ENCODE measurements around the gene AANAT. TPM values are rescaled to one million over a fixed set of nuclear protein-coding genes. Genes with fewer than 3 reads are reported as not detected.
A peak's percentile ranks its signal among the peaks of the same experiment; 100 is the strongest.

AANAT gene
- total RNA-seq, 6 experiments from 2014 or later, result 0.21 TPM; not detected in 5

- no peak for DNase-seq
- peaks cover 34% of the 10 kb centered on the region for H3K4me1 Mint-ChIP-seq (ENCODE audit: low read depth)
Observed at GRCh38 chr17:76432004-76432403, 35.4 kb upstream of the AANAT start.

GRCh38 chr17:76432712-76433336, 34.6 kb upstream of the AANAT start:
- peaks cover 2% of the 10 kb centered on the region for H3K27me3 Mint-ChIP-seq (ENCODE audit: insufficient read depth)
- no peak overlapping the region for H3K4me3 Mint-ChIP-seq
- peak; percentile 38 for DNase-seq
- no peak overlapping the region for H3K27ac Mint-ChIP-seq
- H3K4me1 Mint-ChIP-seq (ENCODE audit: low read depth), result peaks cover 28% of the 10 kb centered on the region
- H3K36me3 Mint-ChIP-seq (ENCODE audit: low read depth), result 0 out of 2 replicates have a peak, but pooled peaks cover 3% of the 10 kb centered on the region
- H3K9me3 Mint-ChIP-seq, result no peaks in the 10 kb centered on the region
- peak; percentile 76 for TF ChIP-seq CTCF (IDR thresholded peaks at IDR 0.05)

More at GRCh38 chr17:76432004-76432403, 35.4 kb upstream of the AANAT start:
- H3K27me3 Mint-ChIP-seq (ENCODE audit: insufficient read depth), result peaks cover 2% of the 10 kb centered on the region
- TF ChIP-seq CTCF (IDR thresholded peaks at IDR 0.05), result no peak
- no peaks in the 10 kb centered on the region for H3K9me3 Mint-ChIP-seq
- no peak overlapping the region for H3K4me3 Mint-ChIP-seq
- H3K27ac Mint-ChIP-seq, result no peak overlapping the region
- 0 out of 2 replicates have a peak, but pooled peaks cover 3% of the 10 kb centered on the region for H3K36me3 Mint-ChIP-seq (ENCODE audit: low read depth)

GRCh38 chr17:76433693-76434092, 33.7 kb upstream of the AANAT start:
- H3K4me3 Mint-ChIP-seq, result no peak overlapping the region
- no peak for DNase-seq
- H3K36me3 Mint-ChIP-seq (ENCODE audit: low read depth), result 0 out of 2 replicates have a peak, but pooled peaks cover 3% of the 10 kb centered on the region
- H3K27me3 Mint-ChIP-seq (ENCODE audit: insufficient read depth), result peaks cover 2% of the 10 kb centered on the region
- H3K27ac Mint-ChIP-seq, result no peak overlapping the region
- peaks cover 29% of the 10 kb centered on the region for H3K4me1 Mint-ChIP-seq (ENCODE audit: low read depth)
- no peaks in the 10 kb centered on the region for H3K9me3 Mint-ChIP-seq
- no peak for TF ChIP-seq CTCF (IDR thresholded peaks at IDR 0.05)

GRCh38 chr17:76434870-76435269, 32.5 kb upstream of the AANAT start:
- no peak for TF ChIP-seq CTCF (IDR thresholded peaks at IDR 0.05)
- 0 out of 2 replicates have a peak, but pooled peaks cover 3% of the 10 kb centered on the region for H3K36me3 Mint-ChIP-seq (ENCODE audit: low read depth)
- DNase-seq, result no peak
- H3K27me3 Mint-ChIP-seq (ENCODE audit: insufficient read depth), result peaks cover 2% of the 10 kb centered on the region
- no peak overlapping the region for H3K4me3 Mint-ChIP-seq
- no peak overlapping the region for H3K27ac Mint-ChIP-seq
- no peaks in the 10 kb centered on the region for H3K9me3 Mint-ChIP-seq
- H3K4me1 Mint-ChIP-seq (ENCODE audit: low read depth), result peaks cover 38% of the 10 kb centered on the region

- Mint-ChIP-seq H3K27ac (no peak overlapping the region), H3K36me3 (ENCODE audit: low read depth) (0 out of 2 replicates have a peak, but pooled peaks cover 3% of the 10 kb centered on the region), H3K4me1 (ENCODE audit: low read depth) (peaks cover 37% of the 10 kb centered on the region), H3K4me3 (no peak overlapping the region), H3K9me3 (no peaks in the 10 kb centered on the region), H3K27me3 (ENCODE audit: insufficient read depth) (peaks cover 2% of the 10 kb centered on the region)
- TF ChIP-seq CTCF (IDR thresholded peaks at IDR 0.05), result no peak
- no peak for DNase-seq
Observed at GRCh38 chr17:76435751-76436150, 31.7 kb upstream of the AANAT start.
